Islet precursor cell (in vitro differentiated cells): ENCODE results near the gene HLA-DRB5.
"Not testable (repeated sequence)": the region's sequence is repeated elsewhere in the genome, so short reads cannot be mapped to it uniquely, and the experiment has no call there.

Experiments
- DNase-seq: peaks from one replicate; pipeline ENCODE4 v3.0.0-alpha.2; 2018

HLA-DRB5 gene

DNA sequence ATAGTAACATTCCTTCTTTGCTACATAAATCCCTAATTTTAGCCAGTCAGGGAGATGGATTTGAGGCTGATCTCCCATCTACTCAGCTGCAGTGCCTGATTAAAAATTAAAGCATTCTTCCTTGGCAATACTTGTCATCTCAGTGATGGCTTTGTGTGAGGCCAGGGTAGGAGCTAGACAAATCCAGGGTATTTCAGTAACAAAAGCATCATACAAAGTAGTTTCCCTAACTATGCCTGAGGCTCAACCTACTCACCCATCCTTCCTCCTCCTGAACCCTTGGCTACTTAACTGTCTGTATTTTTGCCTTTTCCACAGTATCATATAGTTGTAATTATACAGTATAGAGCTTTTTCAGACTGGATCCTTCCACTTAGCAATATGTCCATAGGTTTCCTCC, 37.7 kb downstream of the HLA-DRB5 start:
- DNase-seq, result no peak

DNA sequence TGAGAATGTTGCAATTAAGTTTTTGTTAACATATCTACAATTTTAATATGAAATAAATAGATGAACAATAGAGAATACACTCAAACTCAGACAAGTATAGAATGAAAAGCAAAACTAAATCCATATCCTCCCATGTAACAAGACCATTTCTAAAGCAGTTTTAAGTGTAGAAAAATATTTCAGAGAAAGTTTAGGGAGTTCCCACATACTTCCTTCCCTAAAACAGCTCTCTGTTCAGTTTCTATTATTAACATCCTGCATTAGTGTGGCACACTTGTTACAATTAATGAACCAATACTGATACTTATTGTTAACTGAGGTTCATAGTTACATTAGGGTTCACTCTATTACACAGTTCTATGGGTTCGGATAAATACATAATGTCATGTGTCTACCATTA, 38.4 kb downstream of the HLA-DRB5 start:
- no peak for DNase-seq

DNA sequence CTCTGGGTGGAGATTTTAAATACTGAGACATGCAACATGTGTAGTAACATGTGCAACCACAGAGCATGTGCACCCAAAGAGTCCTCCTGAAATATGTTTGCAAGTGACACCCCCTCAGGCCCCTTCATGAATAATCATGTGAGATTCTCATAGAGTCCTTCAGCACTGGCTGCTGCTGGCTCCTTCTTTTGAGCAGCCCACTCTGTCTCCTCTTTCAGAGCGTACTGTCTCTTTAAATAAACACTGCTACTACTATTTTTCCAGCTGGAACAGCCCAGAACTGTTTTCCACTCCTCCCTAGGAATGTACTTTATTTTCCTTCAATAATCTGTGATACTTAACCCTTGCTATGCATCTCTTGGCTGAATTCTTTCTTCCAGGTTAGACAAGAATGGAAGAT, 42.0 kb downstream of the HLA-DRB5 start:
- no peak for DNase-seq

DNA sequence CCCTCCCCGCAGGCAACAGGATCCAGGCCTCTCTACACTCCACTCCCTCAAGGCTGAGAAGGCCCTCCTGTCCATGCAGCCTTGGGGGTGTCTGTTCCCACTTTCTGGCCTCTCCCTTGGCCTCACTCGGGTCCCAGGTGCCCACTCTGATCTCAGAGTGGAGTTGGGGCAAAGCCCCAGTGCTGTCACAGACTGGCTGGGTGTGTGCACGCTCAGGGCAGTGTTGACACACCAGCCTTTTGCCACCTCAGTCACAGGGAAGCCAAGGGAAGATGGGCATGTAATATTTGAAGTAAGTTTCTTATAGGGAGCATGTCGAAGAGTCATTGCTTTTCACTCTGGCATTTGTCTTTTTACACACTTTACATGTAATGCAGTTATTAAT, 45.5 kb downstream of the HLA-DRB5 start:
- no peak for DNase-seq

DNA sequence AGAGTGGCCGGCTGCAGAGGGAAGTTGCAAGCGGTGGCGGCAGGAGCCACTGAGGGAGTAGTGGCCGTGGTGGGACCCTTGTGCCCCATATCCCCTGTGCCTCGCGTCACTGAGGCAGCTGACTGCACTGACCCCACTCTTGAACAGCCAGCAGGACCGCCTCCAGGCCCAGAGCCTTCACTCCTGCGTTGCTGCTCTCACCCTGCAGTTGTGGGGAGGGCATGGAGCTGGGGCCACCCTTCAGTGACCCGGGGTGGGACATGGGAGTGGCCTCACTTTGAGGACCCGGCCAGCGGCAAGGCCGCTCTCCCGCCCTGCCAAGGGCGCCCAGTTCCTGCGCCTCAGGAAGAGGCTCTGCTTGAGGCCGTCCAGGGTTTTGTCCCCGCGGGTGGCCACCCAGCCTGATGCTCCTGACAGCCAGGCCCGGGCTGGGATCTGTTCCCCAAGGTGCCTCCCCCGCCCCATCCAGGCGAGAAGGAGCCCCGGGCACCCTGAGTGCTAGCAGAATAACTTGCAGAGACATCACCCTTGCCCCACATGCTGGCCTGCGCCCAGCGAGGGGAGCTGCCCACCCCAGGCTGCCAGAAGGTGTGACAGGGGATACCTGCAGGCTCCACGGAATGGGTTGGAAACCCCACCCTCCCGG, 46.0 kb downstream of the HLA-DRB5 start:
- DNase-seq, result no peak

DNA sequence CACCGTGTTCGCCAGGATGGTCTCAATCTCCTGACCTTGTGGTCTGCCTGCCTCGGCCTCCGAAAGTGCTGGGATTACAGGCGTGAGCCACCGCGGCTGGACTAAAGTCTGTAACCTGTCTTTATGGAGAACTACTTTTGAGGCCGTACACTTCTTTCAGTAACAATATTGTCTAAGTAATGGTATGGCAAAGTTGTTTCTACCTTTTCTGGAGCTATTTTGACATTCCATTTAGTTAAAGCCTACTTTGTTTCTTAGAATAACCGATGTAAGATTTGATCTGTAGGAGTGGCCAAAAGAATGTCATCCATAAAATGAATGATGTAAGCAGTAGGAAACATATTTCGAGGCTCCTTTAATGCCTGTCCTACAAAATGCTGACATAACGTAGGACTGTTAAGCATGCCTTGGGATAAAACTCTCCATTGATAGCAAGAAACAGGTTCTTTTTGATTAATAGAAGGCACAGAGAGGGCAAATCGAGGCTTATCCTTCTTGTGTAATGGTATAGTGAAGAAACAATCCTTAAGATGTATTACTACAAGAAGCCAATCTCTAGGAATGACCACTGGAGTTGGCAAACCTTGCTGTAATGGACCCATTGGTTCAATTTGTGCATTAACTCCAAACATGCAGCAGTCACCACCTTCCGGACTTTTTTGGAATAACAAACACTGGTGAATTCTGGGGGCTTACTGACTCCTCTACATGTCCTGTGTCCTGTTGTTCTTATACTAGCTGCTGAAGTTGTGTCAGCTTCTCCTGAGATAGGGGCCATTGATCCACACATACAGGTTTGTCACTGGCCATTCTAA, 54.5 kb downstream of the HLA-DRB5 start:
- DNase-seq, result no peak

DNA sequence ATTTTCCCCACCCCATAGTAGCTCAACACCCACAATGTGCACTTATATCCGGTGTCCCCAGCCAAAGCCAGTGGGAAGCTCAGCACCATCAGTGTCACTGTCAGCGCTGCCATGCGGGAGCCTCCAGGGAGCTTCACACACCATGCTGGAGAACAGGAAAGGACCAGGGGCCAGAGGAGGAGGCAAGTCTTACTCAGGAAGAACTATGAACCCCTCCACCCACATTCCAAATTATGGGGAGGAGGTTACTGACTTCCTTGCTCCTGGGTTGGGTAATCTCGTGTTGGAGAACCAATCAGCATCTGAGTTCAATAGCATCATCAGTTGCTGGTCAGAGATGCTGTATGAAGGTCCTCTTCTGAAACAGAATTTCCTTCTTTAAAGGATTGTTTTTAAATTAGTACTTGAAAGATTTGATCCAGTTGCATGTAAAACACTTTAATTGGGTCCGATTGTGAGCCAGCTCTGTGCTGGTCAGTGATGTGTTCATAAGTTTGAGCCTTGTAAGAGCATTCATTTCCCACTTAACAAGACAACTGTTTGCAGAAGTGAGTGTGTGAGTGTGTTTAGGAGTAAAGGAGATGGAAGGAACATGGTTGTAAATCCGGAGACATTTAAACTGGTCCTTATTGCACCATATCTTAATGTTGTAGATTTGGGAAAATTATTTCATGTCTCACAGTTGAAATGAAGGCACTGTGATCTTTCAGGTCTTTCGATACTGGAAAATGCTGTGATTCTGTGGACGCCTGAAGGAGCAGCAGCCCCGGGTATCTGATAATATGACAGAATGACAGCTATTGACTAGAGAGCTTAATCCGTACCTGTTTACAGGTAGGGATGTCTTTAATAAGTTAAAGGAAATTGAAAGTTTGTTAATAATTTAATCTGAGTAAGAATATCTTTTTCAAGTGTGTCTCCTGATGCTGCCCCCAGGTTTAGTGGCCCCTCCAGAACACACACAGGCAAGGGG, 56.4 kb downstream of the HLA-DRB5 start:
- peak; percentile 58 for DNase-seq

DNA sequence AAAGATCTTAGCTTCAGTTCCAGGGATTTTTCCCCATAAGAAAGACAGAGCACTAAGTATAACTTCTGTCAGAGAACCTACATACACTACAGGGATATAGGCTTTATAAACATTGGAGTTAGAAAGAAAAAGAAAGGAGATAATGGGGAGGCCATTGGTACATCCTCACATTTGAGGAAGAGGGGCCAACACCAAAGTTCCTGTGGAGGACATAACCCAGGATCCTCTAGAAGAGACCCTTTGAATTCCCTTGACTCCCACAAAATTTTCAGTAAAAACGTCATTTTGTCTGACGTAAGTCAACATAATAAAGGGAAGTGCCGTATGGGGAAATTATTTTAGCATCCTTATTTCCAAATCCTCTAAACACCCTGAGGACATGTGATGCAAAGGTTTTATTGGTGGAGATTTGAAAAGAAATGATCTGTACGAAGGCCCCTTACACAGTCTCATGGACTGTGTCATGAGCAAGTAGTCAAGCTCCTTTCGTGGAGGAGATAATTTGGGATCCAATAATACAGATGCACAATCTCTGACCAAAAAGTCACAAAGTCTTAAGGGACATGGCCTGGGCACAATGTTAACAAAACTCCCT, 57.2 kb downstream of the HLA-DRB5 start:
- no peak for DNase-seq

DNA sequence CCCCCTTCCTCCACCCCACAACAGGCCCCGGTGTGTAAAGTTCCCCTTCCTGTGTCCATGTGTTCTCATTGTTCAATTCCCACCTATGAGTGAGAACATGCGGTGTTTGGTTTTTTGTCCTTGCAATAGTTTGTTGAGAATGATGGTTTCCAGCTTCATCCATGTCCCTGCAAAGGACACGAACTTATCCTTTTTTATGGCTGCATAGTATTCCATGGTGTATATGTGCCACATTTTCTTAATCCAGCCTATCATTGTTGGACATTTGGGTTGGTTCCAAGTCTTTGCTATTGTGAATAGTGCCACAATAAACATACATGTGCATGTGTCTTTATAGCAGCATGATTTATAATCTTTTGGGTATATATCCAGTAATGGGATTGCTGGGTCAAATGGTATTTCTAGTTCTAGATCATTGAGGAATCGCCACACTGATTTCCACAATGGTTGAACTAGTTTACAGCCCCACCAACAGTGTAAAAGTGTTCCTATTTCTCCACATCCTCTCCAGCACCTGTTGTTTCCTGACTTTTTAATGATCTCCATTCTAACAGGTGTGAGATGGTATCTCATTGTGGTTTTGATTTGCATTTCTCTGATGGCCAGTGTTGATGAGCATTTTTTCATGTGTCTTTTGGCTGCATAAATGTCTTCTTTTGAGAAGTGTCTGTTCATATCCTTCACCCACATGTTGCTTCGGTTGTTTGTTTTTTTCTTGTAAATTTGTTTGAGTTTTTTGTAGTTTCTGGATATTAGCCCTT, 62.2 kb downstream of the HLA-DRB5 start:
- not testable (repeated sequence) for DNase-seq
